Measurements from ENCODE around the gene SELP.

The SELP gene

GRCh38 chr1:169572187-169572586, 57.7 kb downstream of the SELP start:
- H3K4me1 ChIP-seq (ENCODE audit: control insufficient read depth, insufficient read depth, low read length) = peaks cover 5% of the 10 kb centered on the region; the same call in 1 of the 2 replicates
- no peaks in the 10 kb centered on the region for H3K9me3 ChIP-seq (ENCODE audit: control insufficient read depth, insufficient read depth, low read depth, low read length)
- ChIA-PET POLR2A (no interaction called here), CTCF (interaction anchor here (0.6 kb wide), 1 partner anchor 1317 kb away, joined by 3 read pairs; no protein-coding TSS in a partner anchor)
- H3K4me3 ChIP-seq (ENCODE audit: low read depth, low read length) = no peak overlapping the region
- no peaks in the 10 kb centered on the region for H3K36me3 ChIP-seq (ENCODE audit: control insufficient read depth in 2 of 2, insufficient read depth in 1 of 2, low read length in 2 of 2)
- TF ChIP-seq ZNF660 (tag by site-specific recombination; IDR thresholded peaks at IDR 0.05) (no peak), ZNF394 (tag by site-specific recombination; IDR thresholded peaks at IDR 0.05; ENCODE audit: borderline replicate concordance) (no peak), ZNF23 (tag by site-specific recombination; IDR thresholded peaks at IDR 0.05; ENCODE audit: borderline replicate concordance) (no peak), ZNF555 (tag by site-specific recombination; conservative IDR thresholded peaks at IDR 0.05) (no peak), ZBTB1 (tag by site-specific recombination; IDR thresholded peaks at IDR 0.05) (no peak), ZNF148 (tag by site-specific recombination; IDR thresholded peaks at IDR 0.05; ENCODE audit: borderline replicate concordance) (no peak), ZNF114 (tag by site-specific recombination; IDR thresholded peaks at IDR 0.05) (no peak), ZNF366 (tag by site-specific recombination; conservative IDR thresholded peaks at IDR 0.05) (no peak), KLF9 (tag by site-specific recombination; IDR thresholded peaks at IDR 0.05; ENCODE audit: low read depth) (no peak), ZNF223 (tag by site-specific recombination; IDR thresholded peaks at IDR 0.05) (no peak), ZNF654 (tag by site-specific recombination; IDR thresholded peaks at IDR 0.05; ENCODE audit: low read depth) (no peak), ZSCAN30 (tag by site-specific recombination; IDR thresholded peaks at IDR 0.05) (no peak)
- TF ChIP-seq, protein P1, sequence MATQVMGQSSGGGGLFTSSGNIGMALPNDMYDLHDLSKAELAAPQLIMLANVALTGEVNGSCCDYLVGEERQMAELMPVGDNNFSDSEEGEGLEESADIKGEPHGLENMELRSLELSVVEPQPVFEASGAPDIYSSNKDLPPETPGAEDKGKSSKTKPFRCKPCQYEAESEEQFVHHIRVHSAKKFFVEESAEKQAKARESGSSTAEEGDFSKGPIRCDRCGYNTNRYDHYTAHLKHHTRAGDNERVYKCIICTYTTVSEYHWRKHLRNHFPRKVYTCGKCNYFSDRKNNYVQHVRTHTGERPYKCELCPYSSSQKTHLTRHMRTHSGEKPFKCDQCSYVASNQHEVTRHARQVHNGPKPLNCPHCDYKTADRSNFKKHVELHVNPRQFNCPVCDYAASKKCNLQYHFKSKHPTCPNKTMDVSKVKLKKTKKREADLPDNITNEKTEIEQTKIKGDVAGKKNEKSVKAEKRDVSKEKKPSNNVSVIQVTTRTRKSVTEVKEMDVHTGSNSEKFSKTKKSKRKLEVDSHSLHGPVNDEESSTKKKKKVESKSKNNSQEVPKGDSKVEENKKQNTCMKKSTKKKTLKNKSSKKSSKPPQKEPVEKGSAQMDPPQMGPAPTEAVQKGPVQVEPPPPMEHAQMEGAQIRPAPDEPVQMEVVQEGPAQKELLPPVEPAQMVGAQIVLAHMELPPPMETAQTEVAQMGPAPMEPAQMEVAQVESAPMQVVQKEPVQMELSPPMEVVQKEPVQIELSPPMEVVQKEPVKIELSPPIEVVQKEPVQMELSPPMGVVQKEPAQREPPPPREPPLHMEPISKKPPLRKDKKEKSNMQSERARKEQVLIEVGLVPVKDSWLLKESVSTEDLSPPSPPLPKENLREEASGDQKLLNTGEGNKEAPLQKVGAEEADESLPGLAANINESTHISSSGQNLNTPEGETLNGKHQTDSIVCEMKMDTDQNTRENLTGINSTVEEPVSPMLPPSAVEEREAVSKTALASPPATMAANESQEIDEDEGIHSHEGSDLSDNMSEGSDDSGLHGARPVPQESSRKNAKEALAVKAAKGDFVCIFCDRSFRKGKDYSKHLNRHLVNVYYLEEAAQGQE (tag by site-specific recombination; IDR thresholded peaks at IDR 0.05) = no peak
- no peak overlapping the region for H3K27ac ChIP-seq (ENCODE audit: extremely low read depth, low read depth, low read length)

- no peaks in the 10 kb centered on the region for H3K36me3 ChIP-seq (ENCODE audit: control insufficient read depth in 2 of 2, insufficient read depth in 1 of 2, low read length in 2 of 2)
- H3K4me3 ChIP-seq (ENCODE audit: low read depth, low read length) = no peak overlapping the region
- H3K4me1 ChIP-seq (ENCODE audit: control insufficient read depth, insufficient read depth, low read length) = peaks cover 5% of the 10 kb centered on the region; the same call in 1 of the 2 replicates
- ChIA-PET POLR2A (no interaction called here), CTCF (no interaction called here)
- H3K27ac ChIP-seq (ENCODE audit: extremely low read depth, low read depth, low read length) = no peak overlapping the region
- no peaks in the 10 kb centered on the region for H3K9me3 ChIP-seq (ENCODE audit: control insufficient read depth, insufficient read depth, low read depth, low read length)
- TF ChIP-seq CTCF (tag by site-specific recombination; IDR thresholded peaks at IDR 0.05) (no peak), ZNF221 (tag by site-specific recombination; IDR thresholded peaks at IDR 0.05; ENCODE audit: borderline replicate concordance) (no peak), ZNF747 (tag by site-specific recombination; IDR thresholded peaks at IDR 0.05) (no peak), ZNF324 (tag by site-specific recombination; IDR thresholded peaks at IDR 0.05) (no peak), ZNF707 (tag by site-specific recombination; IDR thresholded peaks at IDR 0.05) (no peak)
- TF ChIP-seq, protein P2, sequence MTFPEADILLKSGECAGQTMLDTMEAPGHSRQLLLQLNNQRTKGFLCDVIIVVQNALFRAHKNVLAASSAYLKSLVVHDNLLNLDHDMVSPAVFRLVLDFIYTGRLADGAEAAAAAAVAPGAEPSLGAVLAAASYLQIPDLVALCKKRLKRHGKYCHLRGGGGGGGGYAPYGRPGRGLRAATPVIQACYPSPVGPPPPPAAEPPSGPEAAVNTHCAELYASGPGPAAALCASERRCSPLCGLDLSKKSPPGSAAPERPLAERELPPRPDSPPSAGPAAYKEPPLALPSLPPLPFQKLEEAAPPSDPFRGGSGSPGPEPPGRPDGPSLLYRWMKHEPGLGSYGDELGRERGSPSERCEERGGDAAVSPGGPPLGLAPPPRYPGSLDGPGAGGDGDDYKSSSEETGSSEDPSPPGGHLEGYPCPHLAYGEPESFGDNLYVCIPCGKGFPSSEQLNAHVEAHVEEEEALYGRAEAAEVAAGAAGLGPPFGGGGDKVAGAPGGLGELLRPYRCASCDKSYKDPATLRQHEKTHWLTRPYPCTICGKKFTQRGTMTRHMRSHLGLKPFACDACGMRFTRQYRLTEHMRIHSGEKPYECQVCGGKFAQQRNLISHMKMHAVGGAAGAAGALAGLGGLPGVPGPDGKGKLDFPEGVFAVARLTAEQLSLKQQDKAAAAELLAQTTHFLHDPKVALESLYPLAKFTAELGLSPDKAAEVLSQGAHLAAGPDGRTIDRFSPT (tag by site-specific recombination; IDR thresholded peaks at IDR 0.05) = no peak
Measured at GRCh38 chr1:169571450-169571849, 58.5 kb downstream of the SELP start.

All from HEK293 (cell line).